Measurements from ENCODE around the gene HAS3. TPM values are rescaled to one million over a fixed set of nuclear protein-coding genes. Genes with fewer than 3 reads are reported as not detected.

Gene HAS3
- polyA plus RNA-seq, 2 donors: 9.3 to 12.0 TPM

DNA sequence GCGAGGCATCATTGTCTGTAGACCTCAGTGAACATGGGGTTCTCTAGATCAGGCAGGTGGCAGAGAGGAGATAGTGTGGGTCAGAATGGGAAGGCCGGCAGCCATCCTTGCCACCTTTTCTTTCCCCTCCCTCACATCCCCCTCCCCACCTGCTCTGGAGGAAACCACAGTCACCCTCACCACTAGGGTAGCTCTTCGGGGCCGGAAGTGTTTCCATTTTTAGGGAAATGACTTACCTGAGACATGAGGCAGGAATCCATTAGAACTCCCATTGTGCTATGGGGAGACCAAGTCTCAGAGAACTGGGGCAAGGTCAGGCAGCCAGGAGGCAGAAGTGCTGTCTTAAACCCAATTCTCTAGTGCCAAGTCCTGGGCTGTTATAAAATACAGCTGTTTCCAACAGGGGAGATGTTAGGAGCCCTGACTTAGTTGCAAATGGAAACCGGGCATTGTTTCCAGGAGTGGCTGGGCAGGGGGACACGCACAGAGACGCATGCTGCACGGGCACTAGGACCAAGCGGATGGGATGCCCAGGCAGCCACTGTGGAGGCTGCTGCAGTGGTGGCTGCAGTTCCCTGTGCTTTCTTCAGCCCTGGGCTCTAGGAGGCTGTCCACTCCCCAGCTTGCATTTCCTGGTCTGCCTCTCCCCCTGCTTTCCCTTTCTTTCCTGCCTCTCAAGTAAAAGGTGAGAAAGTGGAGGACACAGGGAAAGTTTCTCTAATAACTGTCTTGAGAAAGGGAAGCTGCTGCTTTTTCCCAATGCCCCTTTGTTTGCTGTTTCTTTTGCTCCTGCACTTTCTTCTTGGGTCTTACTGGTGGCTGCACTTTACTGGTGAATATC, 2.8 kb downstream of the HAS3 start:
- H3K27me3 ChIP-seq (ENCODE audit: control insufficient read depth in 1 of 2, insufficient read depth in 2 of 2, low read length in 2 of 2): no peaks in the 10 kb centered on the region
- peaks cover 2 to 16% of the 10 kb centered on the region in 2 donors for H3K36me3 ChIP-seq (ENCODE audit: control insufficient read depth in 2 of 2, insufficient read depth in 2 of 2, low read length in 1 of 2)
- peaks cover 0 to 3% of the 10 kb centered on the region in 2 donors for H3K9me3 ChIP-seq (ENCODE audit: control insufficient read depth in 2 of 2, insufficient read depth in 1 of 2, low read depth in 1 of 2, low read length in 1 of 2)
- peak overlapping the region; percentile 65 to 69 for H3K4me3 ChIP-seq (ENCODE audit: low read depth in 1 of 2, low read length in 2 of 2)
- no peak overlapping the region for H3K27ac ChIP-seq (ENCODE audit: low read depth in 2 of 2, low read length in 1 of 2)
- peaks cover 10 to 14% of the 10 kb centered on the region in 2 donors for H3K4me1 ChIP-seq (ENCODE audit: control insufficient read depth in 2 of 2, insufficient read depth in 2 of 2, low read length in 1 of 2)
- 54 to 58% methylated on average over 9 of the region's 9 CpGs for WGBS, 2 donors

DNA sequence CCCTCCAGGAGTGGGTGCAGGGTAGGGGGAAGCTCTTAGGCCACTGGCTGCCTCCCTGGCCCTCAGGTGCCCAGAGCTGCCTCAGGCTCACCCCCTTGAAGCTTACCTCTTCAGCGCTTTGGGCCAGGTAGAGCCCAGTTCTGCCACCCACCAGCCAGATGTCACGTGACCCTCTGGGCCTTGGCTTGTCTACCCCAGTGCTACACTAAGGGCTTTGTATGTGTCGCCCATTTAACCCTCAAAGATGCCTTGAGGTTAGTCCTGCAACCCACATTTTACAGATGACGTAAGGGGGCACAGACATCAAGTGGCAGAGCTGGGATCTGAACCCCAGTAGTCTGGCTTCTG, 3.4 kb downstream of the HAS3 start:
- Histone ChIP-seq H3K36me3 (ENCODE audit: control insufficient read depth in 2 of 2, insufficient read depth in 2 of 2, low read length in 1 of 2) (peaks cover 2 to 22% of the 10 kb centered on the region in 2 donors), H3K4me1 (ENCODE audit: control insufficient read depth in 2 of 2, insufficient read depth in 2 of 2, low read length in 1 of 2) (peaks cover 10 to 14% of the 10 kb centered on the region in 2 donors), H3K27ac (ENCODE audit: low read depth in 2 of 2, low read length in 1 of 2) (no peak overlapping the region), H3K27me3 (ENCODE audit: control insufficient read depth in 1 of 2, insufficient read depth in 2 of 2, low read length in 2 of 2) (no peaks in the 10 kb centered on the region), H3K4me3 (ENCODE audit: low read depth in 1 of 2, low read length in 2 of 2) (no peak overlapping the region), H3K9me3 (ENCODE audit: control insufficient read depth in 2 of 2, insufficient read depth in 1 of 2, low read depth in 1 of 2, low read length in 1 of 2) (peaks cover 0 to 3% of the 10 kb centered on the region in 2 donors)
- 90 to 92% methylated on average over 4 of the region's 4 CpGs for WGBS, 2 donors

DNA sequence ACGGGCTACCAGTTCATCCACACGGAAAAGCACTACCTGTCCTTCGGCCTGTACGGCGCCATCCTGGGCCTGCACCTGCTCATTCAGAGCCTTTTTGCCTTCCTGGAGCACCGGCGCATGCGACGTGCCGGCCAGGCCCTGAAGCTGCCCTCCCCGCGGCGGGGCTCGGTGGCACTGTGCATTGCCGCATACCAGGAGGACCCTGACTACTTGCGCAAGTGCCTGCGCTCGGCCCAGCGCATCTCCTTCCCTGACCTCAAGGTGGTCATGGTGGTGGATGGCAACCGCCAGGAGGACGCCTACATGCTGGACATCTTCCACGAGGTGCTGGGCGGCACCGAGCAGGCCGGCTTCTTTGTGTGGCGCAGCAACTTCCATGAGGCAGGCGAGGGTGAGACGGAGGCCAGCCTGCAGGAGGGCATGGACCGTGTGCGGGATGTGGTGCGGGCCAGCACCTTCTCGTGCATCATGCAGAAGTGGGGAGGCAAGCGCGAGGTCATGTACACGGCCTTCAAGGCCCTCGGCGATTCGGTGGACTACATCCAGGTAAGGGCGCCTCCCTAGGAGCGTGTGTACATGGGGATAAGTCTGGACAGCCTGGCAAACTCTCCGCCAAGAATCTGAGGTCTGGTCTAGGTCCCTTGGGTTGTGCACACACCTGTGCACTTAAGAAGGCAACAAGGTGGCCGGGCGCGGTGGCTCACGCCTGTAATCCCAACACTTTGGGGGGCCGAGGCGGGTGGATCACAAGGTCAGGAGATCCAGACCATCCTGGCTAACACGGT, 4.2 kb downstream of the HAS3 start:
- WGBS, 2 donors: 93 to 95% methylated on average over 48 of the region's 48 CpGs
- Histone ChIP-seq H3K4me1 (ENCODE audit: control insufficient read depth in 2 of 2, insufficient read depth in 2 of 2, low read length in 1 of 2) (peaks cover 10 to 14% of the 10 kb centered on the region in 2 donors), H3K27ac (ENCODE audit: low read depth in 2 of 2, low read length in 1 of 2) (no peak overlapping the region), H3K4me3 (ENCODE audit: low read depth in 1 of 2, low read length in 2 of 2) (no peak overlapping the region), H3K9me3 (ENCODE audit: control insufficient read depth in 2 of 2, insufficient read depth in 1 of 2, low read depth in 1 of 2, low read length in 1 of 2) (peaks cover 0 to 3% of the 10 kb centered on the region in 2 donors), H3K27me3 (ENCODE audit: control insufficient read depth in 1 of 2, insufficient read depth in 2 of 2, low read length in 2 of 2) (no peaks in the 10 kb centered on the region), H3K36me3 (ENCODE audit: control insufficient read depth in 2 of 2, insufficient read depth in 2 of 2, low read length in 1 of 2) (peaks cover 2 to 30% of the 10 kb centered on the region in 2 donors)

DNA sequence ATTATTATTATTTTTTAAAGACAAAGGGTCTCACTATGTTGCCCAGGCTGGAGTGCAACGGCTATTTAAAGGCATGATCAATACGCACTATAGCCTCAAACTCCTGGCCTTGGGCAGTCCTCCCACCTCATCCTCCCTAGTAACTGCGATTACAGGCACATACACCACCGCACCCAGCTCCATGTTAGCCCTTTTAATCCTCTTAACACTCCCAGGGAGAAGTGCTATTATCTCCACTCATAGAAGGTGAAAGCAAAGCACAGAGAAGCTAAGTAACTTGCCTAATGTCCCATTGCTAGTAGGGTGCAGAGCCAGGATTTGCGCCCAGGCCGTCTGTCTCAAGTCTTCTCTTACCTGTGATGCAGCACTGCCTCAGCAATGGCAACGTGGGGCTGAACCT, 5.0 kb downstream of the HAS3 start:
- Histone ChIP-seq H3K27ac (ENCODE audit: low read depth in 2 of 2, low read length in 1 of 2) (no peak overlapping the region), H3K9me3 (ENCODE audit: control insufficient read depth in 2 of 2, insufficient read depth in 1 of 2, low read depth in 1 of 2, low read length in 1 of 2) (peaks cover 0 to 3% of the 10 kb centered on the region in 2 donors), H3K4me1 (ENCODE audit: control insufficient read depth in 2 of 2, insufficient read depth in 2 of 2, low read length in 1 of 2) (peaks cover 10 to 14% of the 10 kb centered on the region in 2 donors), H3K27me3 (ENCODE audit: control insufficient read depth in 1 of 2, insufficient read depth in 2 of 2, low read length in 2 of 2) (no peaks in the 10 kb centered on the region), H3K36me3 (ENCODE audit: control insufficient read depth in 2 of 2, insufficient read depth in 2 of 2, low read length in 1 of 2) (peaks cover 2 to 36% of the 10 kb centered on the region in 2 donors), H3K4me3 (ENCODE audit: low read depth in 1 of 2, low read length in 2 of 2) (no peak overlapping the region)
- 87 to 92% methylated on average over 7 of the region's 7 CpGs for WGBS, 2 donors

DNA sequence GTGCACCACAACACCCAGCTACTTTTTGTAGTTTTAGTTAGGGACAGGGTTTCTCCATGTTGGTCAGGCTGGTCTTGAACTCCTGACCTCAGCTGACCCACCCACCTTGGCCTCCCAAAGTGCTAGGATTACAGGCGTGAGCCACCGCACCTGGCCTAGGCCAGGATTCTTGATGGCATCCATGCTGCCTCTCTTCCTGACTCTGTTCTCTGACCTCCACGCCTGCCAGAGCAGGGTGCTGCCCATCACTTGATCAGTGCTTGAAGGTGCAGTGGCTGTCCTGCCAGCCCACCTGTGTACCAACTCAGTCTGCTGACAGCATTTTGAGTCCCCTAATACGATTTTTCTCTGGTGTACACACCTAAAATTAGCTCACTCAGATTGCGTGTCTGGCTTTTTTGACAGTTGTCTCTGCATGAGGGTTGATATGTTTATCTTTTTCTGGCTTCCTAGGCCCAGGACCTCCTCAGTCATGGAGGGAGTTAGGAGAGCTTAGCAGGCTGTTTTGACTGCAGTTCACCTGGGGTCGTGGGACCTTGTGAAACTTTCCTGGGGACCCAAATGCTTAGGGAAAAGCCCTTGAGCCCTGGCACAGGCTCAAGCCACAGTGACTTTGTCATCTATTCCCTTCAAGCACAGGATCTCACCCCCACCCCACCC, 5.9 kb downstream of the HAS3 start:
- Histone ChIP-seq H3K9me3 (ENCODE audit: control insufficient read depth in 2 of 2, insufficient read depth in 1 of 2, low read depth in 1 of 2, low read length in 1 of 2) (peaks cover 0 to 3% of the 10 kb centered on the region in 2 donors), H3K36me3 (ENCODE audit: control insufficient read depth in 2 of 2, insufficient read depth in 2 of 2, low read length in 1 of 2) (peaks cover 2 to 44% of the 10 kb centered on the region in 2 donors), H3K4me1 (ENCODE audit: control insufficient read depth in 2 of 2, insufficient read depth in 2 of 2, low read length in 1 of 2) (peaks cover 10 to 14% of the 10 kb centered on the region in 2 donors), H3K27me3 (ENCODE audit: control insufficient read depth in 1 of 2, insufficient read depth in 2 of 2, low read length in 2 of 2) (no peaks in the 10 kb centered on the region), H3K4me3 (ENCODE audit: low read depth in 1 of 2, low read length in 2 of 2) (no peak overlapping the region), H3K27ac (ENCODE audit: low read depth in 2 of 2, low read length in 1 of 2) (peak overlapping the region in 1 of 2 donors; percentile 7)
- WGBS, 2 donors: 80 to 82% methylated on average over 6 of the region's 6 CpGs

DNA sequence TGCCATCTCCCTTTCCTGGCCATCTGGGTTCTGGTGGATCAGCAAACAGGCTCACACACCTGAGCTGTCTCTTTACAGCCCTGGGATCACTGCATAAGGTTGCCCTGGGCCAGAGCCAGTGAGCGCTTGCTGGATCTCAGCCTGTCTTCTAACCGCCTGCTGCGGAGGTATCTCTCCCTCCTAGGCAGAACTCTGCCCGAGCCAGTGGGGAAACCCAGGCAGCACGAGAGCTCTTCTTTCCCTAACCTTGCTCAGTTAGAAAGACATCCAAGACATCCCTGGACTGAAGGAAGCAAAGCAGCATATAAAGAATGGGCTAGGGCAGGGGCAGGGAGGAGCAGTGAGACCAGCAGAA, 6.4 kb downstream of the HAS3 start:
- Histone ChIP-seq H3K4me3 (ENCODE audit: low read depth in 1 of 2, low read length in 2 of 2) (no peak overlapping the region), H3K27me3 (ENCODE audit: control insufficient read depth in 1 of 2, insufficient read depth in 2 of 2, low read length in 2 of 2) (no peaks in the 10 kb centered on the region), H3K27ac (ENCODE audit: low read depth in 2 of 2, low read length in 1 of 2) (peak overlapping the region in 1 of 2 donors; percentile 7), H3K36me3 (ENCODE audit: control insufficient read depth in 2 of 2, insufficient read depth in 2 of 2, low read length in 1 of 2) (peaks cover 2 to 47% of the 10 kb centered on the region in 2 donors), H3K4me1 (ENCODE audit: control insufficient read depth in 2 of 2, insufficient read depth in 2 of 2, low read length in 1 of 2) (peaks cover 9 to 12% of the 10 kb centered on the region in 2 donors), H3K9me3 (ENCODE audit: control insufficient read depth in 2 of 2, insufficient read depth in 1 of 2, low read depth in 1 of 2, low read length in 1 of 2) (peaks cover 0 to 3% of the 10 kb centered on the region in 2 donors)
- 67 to 74% methylated on average over 5 of the region's 5 CpGs for WGBS, 2 donors

DNA sequence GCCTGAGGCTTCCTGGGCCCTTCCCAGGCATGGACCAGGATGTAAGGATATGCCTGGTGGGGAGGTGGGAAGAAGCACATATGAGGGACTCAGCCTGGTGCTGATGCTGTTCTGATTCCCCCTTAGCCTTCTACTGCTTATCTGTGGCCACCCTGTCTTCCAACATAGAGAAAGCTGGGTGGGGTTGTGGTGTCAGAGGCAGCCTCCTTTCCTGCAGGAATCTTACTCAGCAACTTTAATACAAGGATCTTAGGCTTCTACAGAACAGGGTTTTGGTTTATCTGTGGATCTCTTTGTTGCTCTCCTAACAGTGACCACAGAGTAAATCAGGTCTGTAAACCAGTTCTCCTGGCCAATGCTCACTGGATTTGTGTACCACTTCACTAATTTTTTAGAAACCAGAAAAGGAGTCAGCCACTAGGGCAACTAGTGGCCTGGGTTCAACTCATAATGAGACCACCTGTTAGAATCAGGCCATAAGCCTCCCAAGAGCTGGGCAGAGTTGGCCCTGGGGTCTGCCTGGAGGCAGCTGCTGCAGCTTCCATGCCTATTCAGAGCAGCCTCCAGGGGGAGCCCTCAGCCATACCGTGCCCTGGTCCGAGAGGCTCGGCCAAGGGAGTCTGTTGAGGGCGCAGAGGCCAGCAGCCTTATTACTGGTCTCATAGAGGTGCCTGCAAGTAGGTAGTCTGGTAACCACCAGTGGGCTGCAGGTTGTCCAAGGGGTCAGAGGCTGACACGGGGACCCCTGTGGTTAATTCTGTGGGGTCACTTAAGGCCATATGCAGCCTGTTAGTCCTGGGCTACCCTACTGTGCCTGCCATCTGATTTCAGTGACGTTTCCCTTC, 7.1 kb downstream of the HAS3 start:
- Histone ChIP-seq H3K27ac (ENCODE audit: low read depth in 2 of 2, low read length in 1 of 2) (no peak overlapping the region), H3K36me3 (ENCODE audit: control insufficient read depth in 2 of 2, insufficient read depth in 2 of 2, low read length in 1 of 2) (peaks cover 2 to 47% of the 10 kb centered on the region in 2 donors), H3K4me1 (ENCODE audit: control insufficient read depth in 2 of 2, insufficient read depth in 2 of 2, low read length in 1 of 2) (peaks cover 6 to 8% of the 10 kb centered on the region in 2 donors), H3K27me3 (ENCODE audit: control insufficient read depth in 1 of 2, insufficient read depth in 2 of 2, low read length in 2 of 2) (no peaks in the 10 kb centered on the region), H3K9me3 (ENCODE audit: control insufficient read depth in 2 of 2, insufficient read depth in 1 of 2, low read depth in 1 of 2, low read length in 1 of 2) (peaks cover 0 to 3% of the 10 kb centered on the region in 2 donors), H3K4me3 (ENCODE audit: low read depth in 1 of 2, low read length in 2 of 2) (no peak overlapping the region)
- 54 to 59% methylated on average over 6 of the region's 6 CpGs for WGBS, 2 donors

DNA sequence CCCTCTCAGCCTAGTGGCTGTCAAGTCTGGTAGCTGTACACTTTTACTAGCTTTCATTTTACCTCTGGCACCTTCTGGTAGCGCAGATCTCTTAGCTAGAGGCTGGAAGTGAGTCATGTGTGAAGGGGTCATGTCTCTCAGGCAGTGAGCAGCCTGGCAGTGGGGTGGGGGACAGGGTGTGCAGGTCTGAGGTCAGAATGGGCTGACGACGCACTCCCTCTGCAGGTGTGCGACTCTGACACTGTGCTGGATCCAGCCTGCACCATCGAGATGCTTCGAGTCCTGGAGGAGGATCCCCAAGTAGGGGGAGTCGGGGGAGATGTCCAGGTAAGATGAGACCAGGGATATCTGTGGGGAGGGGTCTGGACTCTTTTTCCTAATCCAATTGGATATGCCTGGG, 7.8 kb downstream of the HAS3 start:
- WGBS, 2 donors: 91 to 92% methylated on average over 7 of the region's 7 CpGs

More for the DNA sequence above, 7.8 kb downstream of the HAS3 start:
- Histone ChIP-seq H3K4me1 (ENCODE audit: control insufficient read depth in 2 of 2, insufficient read depth in 2 of 2, low read length in 1 of 2) (peaks cover 0 to 3% of the 10 kb centered on the region in 2 donors), H3K36me3 (ENCODE audit: control insufficient read depth in 2 of 2, insufficient read depth in 2 of 2, low read length in 1 of 2) (peaks cover 3 to 50% of the 10 kb centered on the region in 2 donors), H3K9me3 (ENCODE audit: control insufficient read depth in 2 of 2, insufficient read depth in 1 of 2, low read depth in 1 of 2, low read length in 1 of 2) (peaks cover 0 to 3% of the 10 kb centered on the region in 2 donors), H3K4me3 (ENCODE audit: low read depth in 1 of 2, low read length in 2 of 2) (no peak overlapping the region), H3K27me3 (ENCODE audit: control insufficient read depth in 1 of 2, insufficient read depth in 2 of 2, low read length in 2 of 2) (no peaks in the 10 kb centered on the region), H3K27ac (ENCODE audit: low read depth in 2 of 2, low read length in 1 of 2) (no peak overlapping the region)

Measured in esophagus (tissue), 2 donors.